IPS DF 6.9 (cell line): ENCODE measurements around the gene TEKTIP1.

Source experiments
- DNase-seq: peaks from one replicate; pipeline ENCODE4 v3.0.0-alpha.2; 2013; ENCODE audit warnings: low read depth, low spot score
- H3K27ac ChIP-seq: one replicate; pipeline ENCODE4 v1.5.1; 2013; ENCODE audit warnings: low read length, control low read depth
- H3K27me3 ChIP-seq: 2 replicates; pipeline ENCODE4 v1.6.1; 2013; ENCODE audit warnings: mild to moderate bottlenecking, low read length; ENCODE audit not compliant: control insufficient read depth, insufficient read depth
- H3K36me3 ChIP-seq: 2 replicates; pipeline ENCODE4 v1.6.1; 2013; ENCODE audit warnings: low read length; ENCODE audit not compliant: control insufficient read depth, insufficient read depth
- H3K4me1 ChIP-seq: 2 replicates; pipeline ENCODE4 v1.6.1; 2013; ENCODE audit warnings: low read length; ENCODE audit not compliant: control insufficient read depth, insufficient read depth
- H3K4me3 ChIP-seq: 2 replicates; pipeline ENCODE4 v1.5.1; 2013; ENCODE audit warnings: mild to moderate bottlenecking, low read length
- H3K9me3 ChIP-seq: 2 replicates; pipeline ENCODE4 v1.6.1; 2013; ENCODE audit warnings: low read length, inconsistent platforms; ENCODE audit not compliant: control insufficient read depth, insufficient read depth
- WGBS: extraction: QIAGEN DNeasy Blood & Tissue Kit; methylation state at CpG from one replicate; pipeline ENCODE4 v1.1.7; 2013; ENCODE audit warnings: mixed read lengths, missing lambda C conversion rate; ENCODE audit not compliant: insufficient read length, insufficient coverage; 5-methylcytosine and 5-hydroxymethylcytosine counted together

TEKTIP1 gene

DNA sequence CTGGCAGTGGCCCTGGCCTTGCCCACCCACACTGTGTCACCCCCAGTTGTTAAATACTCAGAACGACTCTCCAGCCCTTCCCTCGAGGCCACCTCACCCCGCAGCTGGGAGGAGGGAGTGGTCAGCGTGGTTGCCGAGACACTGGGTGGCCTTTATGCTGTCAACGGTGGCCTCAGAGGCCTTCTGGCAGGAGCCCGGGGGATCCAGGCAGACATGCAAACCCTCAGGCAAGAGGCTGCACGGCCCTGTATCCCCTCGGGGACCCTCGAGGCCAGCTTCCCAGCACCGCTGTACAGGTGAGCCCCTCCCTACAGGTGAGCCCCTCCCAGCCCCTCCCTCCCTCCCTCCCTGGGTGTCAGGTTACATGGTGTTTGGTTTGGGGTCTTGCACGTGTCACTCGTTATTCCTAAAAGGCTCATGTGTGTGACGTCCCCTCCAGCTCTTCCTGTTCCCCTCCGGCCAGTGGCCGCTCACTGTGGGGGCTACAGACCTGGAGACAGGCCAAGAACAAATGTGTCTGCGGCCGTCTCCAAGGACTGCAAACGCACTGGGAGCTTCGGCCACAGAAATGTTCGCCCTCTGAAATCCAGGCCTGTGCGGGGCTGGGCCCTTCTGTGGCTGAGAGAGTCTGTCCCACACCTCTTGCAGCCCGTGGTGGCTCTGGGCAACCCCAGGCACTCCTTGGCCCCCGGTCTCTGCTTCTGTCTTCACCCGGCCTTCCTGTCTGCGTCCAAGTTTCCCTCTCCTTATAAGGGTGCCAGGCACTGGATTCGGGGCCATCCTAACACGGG, at the start of gene TEKTIP1:
Gene TEKTIP1 (plus strand): TSS at position 210 of the 791 bp plus-strand sequence. CDS start 4 bp downstream, at position 214.
- Histone ChIP-seq H3K36me3 (peaks cover 16% of the 10 kb centered on the region), H3K9me3 (no peaks in the 10 kb centered on the region), H3K27ac (no peak within 1 kb of the TSS), H3K27me3 (no peaks in the 10 kb centered on the region), H3K4me1 (peaks cover 3% of the 10 kb centered on the region), H3K4me3 (no peak within 1 kb of the TSS)
- DNase-seq, result no peak
- no CpG with 5 or more reads among the region's 28 CpGs for WGBS

DNA sequence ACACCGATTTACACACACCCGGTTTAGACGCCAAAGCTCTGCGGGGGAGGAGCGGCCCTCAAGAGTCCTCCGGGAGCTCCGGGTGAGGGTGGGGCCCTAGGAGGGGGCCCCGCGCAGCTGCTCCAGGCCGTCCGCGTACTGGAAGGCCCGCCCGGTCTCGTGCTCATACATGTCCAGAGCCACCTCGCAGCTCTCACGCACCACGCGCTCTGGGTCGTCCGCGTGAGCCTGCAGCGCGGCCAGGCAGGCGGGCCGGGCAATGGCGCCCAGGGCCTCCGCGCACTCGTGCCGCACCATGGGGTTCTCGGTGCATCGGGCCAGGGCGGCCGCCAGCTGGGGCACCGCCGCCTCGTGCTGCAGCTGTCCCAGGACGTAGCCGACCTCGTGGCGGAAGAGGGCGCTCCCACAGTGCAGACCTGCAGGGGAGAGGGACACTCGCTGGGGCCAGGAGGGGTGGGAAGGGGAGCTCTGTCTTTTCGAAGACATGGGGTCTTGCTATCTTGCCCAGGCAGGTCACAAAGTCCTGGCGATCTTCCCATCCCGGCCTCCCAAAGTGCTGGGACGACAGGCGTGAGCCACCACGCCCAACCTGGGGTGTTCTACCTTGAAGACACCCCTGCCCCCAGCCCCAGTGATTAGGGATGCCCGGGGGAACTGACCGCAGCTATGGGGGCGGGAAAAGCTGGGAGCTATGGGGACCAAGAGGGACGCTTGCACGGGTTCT, 47.4 kb upstream of the TEKTIP1 start:
- no CpG with 5 or more reads among the region's 55 CpGs for WGBS
- Histone ChIP-seq H3K9me3 (no peaks in the 10 kb centered on the region), H3K27me3 (no peaks in the 10 kb centered on the region), H3K27ac (no peak overlapping the region), H3K4me1 (no peaks in the 10 kb centered on the region), H3K36me3 (peaks cover 22% of the 10 kb centered on the region), H3K4me3 (no peak overlapping the region)
- no peak for DNase-seq

GRCh38 chr19:3492131-3492839, 46.7 kb upstream of the TEKTIP1 start:
- peaks cover 22% of the 10 kb centered on the region for H3K36me3 ChIP-seq

GRCh38 chr19:3492919-3493318, 46.1 kb upstream of the TEKTIP1 start:
- no CpG with 5 or more reads among the region's 16 CpGs for WGBS
- Histone ChIP-seq H3K36me3 (peaks cover 22% of the 10 kb centered on the region), H3K27ac (no peak overlapping the region), H3K9me3 (no peaks in the 10 kb centered on the region), H3K4me3 (no peak overlapping the region), H3K4me1 (no peaks in the 10 kb centered on the region), H3K27me3 (no peaks in the 10 kb centered on the region)
- no peak for DNase-seq

More at GRCh38 chr19:3492131-3492839, 46.7 kb upstream of the TEKTIP1 start:
- no peaks in the 10 kb centered on the region for H3K4me1 ChIP-seq
- no CpG with 5 or more reads among the region's 45 CpGs for WGBS
- no peaks in the 10 kb centered on the region for H3K27me3 ChIP-seq
- H3K9me3 ChIP-seq, result no peaks in the 10 kb centered on the region
- DNase-seq, result no peak
- H3K4me3 ChIP-seq, result no peak overlapping the region
- no peak overlapping the region for H3K27ac ChIP-seq

DNA sequence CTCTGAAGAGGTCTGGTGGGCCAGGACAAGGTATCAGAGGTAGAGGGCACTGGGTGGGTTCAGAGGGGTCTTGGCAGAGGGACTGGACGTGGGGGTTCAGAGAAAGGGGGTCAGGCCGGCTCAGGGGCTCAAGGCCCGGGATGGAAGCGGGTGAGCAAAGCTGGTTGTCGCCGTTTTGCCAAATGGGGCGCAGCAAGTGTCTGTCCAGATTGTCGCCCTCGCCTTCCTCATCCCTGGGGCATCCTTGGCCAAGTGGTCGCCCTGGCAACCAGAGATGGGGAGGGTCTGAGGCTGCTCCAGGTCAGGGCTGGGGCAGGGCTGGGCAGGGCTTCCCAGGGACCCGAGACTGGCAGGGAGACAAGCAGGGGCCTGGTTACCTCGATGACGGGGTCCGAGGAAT, 45.3 kb upstream of the TEKTIP1 start:
- H3K36me3 ChIP-seq, result peaks cover 22% of the 10 kb centered on the region

GRCh38 chr19:3494051-3494450, 44.9 kb upstream of the TEKTIP1 start:
- Histone ChIP-seq H3K27me3 (no peaks in the 10 kb centered on the region), H3K27ac (no peak overlapping the region), H3K9me3 (no peaks in the 10 kb centered on the region), H3K36me3 (peaks cover 22% of the 10 kb centered on the region), H3K4me3 (no peak overlapping the region), H3K4me1 (no peaks in the 10 kb centered on the region)
- no CpG with 5 or more reads among the region's 15 CpGs for WGBS
- DNase-seq, result no peak

More for the DNA sequence above, 45.3 kb upstream of the TEKTIP1 start:
- no peaks in the 10 kb centered on the region for H3K4me1 ChIP-seq
- no peak overlapping the region for H3K4me3 ChIP-seq
- H3K9me3 ChIP-seq, result no peaks in the 10 kb centered on the region
- no peak for DNase-seq
- WGBS, result no CpG with 5 or more reads among the region's 14 CpGs
- H3K27me3 ChIP-seq, result no peaks in the 10 kb centered on the region
- no peak overlapping the region for H3K27ac ChIP-seq

DNA sequence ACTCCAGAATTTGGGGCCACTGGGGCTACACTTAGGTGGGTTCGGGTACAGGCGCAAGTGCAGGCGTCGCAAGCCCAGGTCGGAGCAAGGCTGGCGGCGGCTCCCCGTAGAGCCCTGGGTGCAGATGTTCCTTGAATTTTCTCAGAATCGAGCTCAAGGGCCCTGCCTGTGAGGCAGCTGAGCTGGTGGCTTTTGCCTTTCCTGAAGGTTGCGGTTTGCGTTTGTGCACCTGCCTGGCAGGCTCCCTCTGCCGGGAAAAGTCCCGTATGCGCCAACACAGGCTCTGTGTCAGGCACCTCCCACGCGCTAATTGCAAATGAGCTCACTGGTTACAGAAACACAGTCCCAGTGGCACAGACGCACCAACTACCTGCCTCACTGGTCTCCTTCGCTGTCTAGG, 44.4 kb upstream of the TEKTIP1 start:
- DNase-seq, result no peak

DNA sequence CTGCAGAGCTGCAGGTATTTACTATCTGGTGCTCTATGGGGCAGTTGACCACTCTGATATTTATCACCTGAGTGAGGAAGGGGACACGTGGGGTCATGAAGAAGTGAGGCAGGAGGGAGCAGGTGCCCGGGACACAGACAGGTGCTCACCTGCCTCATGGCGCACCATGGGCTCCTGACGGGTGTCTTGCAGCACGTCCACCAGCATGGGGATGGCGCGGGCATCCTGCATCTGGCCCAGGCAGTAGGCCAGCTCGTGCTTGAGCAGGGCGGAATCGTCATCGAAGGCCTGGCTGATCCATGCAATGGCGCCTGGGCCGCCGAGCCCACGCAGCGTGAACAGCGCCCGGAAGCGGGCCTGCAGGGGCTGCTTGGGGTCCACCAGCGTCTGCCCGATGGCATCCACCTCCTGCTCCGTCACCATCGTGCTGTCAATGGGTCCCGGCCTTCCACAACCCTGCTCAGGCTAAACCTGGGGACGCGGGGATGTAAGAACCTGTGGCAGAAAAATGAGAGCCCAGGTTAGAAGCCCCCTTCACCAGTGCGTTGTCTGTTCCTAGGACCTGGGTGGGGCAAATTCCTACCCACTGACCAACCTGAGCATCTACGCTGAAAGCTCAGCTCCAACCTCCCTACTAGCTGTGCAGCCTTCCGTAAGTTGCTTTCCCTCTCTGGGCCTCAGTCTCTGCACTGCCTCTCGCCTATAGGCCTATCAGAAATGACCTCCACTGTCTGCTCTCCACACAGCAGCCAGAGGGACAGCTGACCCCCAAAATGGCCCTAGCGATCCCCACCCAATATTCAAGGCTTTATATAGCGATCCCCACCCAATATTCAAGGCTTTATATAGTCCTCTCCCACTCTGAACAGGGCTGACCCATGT, 42.3 kb upstream of the TEKTIP1 start:
- no CpG with 5 or more reads among the region's 32 CpGs for WGBS
- Histone ChIP-seq H3K27ac (no peak overlapping the region), H3K9me3 (no peaks in the 10 kb centered on the region), H3K36me3 (peaks cover 16% of the 10 kb centered on the region), H3K27me3 (no peaks in the 10 kb centered on the region), H3K4me3 (no peak overlapping the region), H3K4me1 (no peaks in the 10 kb centered on the region)
- DNase-seq, result no peak

More for the DNA sequence above, 44.4 kb upstream of the TEKTIP1 start:
- Histone ChIP-seq H3K4me3 (no peak overlapping the region), H3K36me3 (peaks cover 22% of the 10 kb centered on the region), H3K27ac (no peak overlapping the region), H3K27me3 (no peaks in the 10 kb centered on the region), H3K4me1 (no peaks in the 10 kb centered on the region), H3K9me3 (no peaks in the 10 kb centered on the region)
- WGBS, result no CpG with 5 or more reads among the region's 18 CpGs

GRCh38 chr19:3497757-3498520, 41.0 kb upstream of the TEKTIP1 start:
- peaks cover 10% of the 10 kb centered on the region for H3K36me3 ChIP-seq
- H3K4me3 ChIP-seq, result no peak overlapping the region
- no peak overlapping the region for H3K27ac ChIP-seq
- DNase-seq, result no peak
- H3K4me1 ChIP-seq, result no peaks in the 10 kb centered on the region
- no peaks in the 10 kb centered on the region for H3K27me3 ChIP-seq
- WGBS, result no CpG with 5 or more reads among the region's 5 CpGs
- H3K9me3 ChIP-seq, result no peaks in the 10 kb centered on the region
